GM12872 (cell line): ENCODE data around the gene CHRNA5.

Experiments
- CTCF ChIP-seq: IDR thresholded peaks from 3 replicates; pipeline ENCODE4 v1.5.1; 2011; ENCODE audit warnings: low read depth, mild to moderate bottlenecking, low read length, moderate library complexity; ENCODE audit not compliant: insufficient read depth

Gene CHRNA5

DNA sequence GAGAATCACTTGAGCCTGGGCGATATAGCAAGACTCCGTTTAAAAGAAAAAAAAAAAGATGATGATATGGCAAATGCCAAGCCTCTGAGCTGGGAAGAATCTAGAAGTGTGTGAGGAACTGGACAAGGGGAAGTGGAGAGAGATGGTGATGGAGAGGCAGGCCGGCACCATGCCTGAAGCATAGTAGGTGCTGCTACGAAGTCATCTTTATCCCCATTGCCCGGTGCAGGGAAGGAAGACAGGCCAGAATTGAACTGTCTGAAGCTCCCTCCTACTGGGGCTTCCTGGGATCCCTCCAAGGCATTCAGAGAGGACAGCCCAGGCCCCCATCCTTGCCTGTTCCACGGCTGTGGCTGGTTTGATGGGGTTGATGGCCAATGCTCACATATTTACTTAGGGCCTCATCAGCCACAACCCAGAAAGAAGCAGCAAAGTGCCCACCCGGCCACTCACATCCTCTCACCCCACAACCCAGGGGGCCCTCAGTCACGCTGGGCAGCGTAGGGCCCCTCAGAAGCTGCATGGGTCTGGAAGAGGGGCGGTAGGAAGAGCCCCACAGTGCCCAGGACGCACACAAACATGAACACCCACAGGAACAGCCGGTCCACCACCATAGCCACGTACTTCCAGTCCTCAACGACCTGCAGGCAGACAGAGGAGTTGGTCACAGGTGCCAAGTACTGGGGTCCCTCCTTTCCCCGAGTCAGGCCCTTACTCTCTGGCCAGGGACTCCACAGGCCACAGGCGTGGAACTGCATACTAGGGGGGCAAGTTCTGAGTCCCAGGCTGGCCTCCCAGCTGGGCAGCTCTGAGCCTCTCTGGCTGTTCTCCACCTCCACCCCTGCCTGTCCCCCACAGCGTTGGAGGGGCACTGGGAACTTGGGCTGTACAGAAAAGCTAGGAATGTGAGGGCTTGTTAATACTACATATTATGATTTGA lies 59.6 kb downstream of the CHRNA5 start:
- TF ChIP-seq CTCF: no peak

DNA sequence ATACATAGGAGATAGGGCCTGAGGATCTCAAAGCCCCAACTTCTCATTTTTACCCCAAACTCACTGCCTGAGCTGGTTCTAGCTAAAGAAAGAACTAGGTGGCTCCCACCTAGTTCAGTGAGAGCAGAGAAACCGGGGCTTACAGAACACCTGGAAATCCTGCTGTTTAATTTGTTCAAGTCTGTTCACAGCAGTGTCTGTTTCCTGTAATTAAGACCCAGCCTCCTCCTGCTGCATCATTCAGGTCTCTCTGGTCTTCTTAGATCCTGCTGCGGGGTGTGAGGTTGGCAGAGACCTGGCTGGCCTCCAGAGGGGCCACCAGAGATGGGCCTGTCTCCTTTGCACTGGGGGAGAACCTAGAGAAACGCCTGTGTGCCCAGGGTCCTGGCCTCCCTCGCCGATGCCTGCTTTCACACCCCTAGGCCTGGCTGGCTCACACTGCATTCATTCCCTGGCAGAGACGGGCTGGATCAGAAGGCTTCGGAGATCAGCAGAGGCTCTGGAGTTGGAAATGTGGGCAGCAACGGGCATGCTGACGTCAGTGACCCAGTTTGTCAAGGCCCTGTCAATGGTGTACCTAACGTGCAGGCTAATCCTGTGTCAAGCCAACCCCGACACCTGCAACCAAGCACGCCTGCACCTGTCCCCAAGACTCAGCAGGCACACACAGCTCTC lies 60.4 kb downstream of the CHRNA5 start:
- no peak for TF ChIP-seq CTCF

DNA sequence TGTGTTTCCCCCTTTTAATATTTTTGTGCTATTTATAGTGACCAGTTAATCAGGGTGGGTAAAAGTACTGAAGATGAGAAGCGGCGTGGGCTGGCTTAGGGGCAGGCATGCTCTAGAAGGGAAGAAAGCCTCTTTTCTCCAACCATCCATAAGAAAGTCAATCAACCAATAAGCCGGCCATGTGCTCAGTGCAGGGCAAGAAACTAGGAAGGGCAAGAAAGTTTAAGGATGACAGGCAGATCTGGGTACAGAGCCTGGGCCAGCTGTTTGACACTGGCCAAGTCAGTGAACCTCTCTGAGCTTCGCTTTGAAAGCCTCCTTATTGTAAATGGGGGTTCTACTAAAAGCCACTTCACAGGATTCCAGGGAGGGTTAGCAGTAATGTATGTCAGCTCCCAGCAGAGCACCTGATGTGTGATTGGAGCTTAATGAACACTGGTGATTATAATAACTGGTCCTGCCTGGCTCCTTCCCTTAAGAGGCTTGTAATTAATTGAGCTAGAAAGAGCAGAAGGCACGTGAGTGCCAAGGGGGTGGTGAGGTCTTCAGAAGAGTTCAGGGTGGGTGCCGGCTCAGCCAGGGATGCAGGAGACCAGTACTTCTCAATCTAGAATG lies 61.2 kb downstream of the CHRNA5 start:
- TF ChIP-seq CTCF: no peak

- no peak for TF ChIP-seq CTCF
These were observed 62.0 kb downstream of the CHRNA5 start for GRCh38 chr15:78627348-78627747.

DNA sequence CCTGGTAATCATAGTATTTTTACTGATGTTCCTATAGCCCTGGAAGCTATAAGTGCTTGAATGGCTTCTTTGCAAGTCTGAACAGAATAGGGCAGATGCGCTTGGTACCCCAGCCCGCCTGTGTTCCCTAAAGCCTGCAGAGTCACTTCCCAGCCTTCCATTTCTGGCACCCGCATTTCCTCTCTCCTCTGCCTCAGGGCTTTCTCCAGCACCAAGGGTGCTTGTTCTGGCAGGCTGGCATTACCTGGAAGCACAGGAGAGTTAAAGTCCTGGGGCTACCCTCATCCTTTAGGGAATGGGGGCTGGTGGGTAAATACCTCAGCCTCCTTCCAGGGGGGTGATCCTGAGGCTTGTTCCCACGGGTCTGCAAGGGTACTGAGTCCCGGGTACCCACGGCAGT lies 62.9 kb downstream of the CHRNA5 start:
- no peak for TF ChIP-seq CTCF

GRCh38 chr15:78629031-78629715 lies 63.9 kb downstream of the CHRNA5 start:
- TF ChIP-seq CTCF: no peak

DNA sequence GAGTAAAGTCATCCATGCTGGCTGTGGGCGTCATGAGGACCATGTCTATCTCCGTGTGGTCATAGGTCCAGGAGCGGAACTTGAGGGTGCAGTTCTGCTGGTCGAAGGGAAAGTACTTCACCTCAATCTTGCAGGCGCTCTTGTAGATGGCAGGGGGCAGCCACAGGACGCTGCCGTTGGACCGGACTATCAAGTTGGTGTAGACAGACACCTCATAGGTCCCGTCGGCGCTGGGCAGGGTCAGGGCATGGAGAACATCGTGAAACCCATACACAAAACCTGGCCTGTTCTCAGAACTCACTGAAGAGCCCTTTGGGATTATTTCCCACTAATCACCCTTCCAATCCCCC lies 64.4 kb downstream of the CHRNA5 start:
- no peak for TF ChIP-seq CTCF
